ENCODE data around the gene ULK4.
"Not testable (repeated sequence)": the region's sequence is repeated elsewhere in the genome, so short reads cannot be mapped to it uniquely, and the experiment has no call there.

ULK4 gene

GRCh38 chr3:41987627-41988026, 25.7 kb upstream of the ULK4 start:
- no peaks in the 10 kb centered on the region for H3K27me3 ChIP-seq (ENCODE audit: control insufficient read depth, insufficient read depth, low read length)
- H3K4me3 ChIP-seq (ENCODE audit: low read length): no peak overlapping the region
- no peaks in the 10 kb centered on the region for H3K36me3 ChIP-seq (ENCODE audit: insufficient read depth, low read length)
- no peaks in the 10 kb centered on the region for H3K4me1 ChIP-seq (ENCODE audit: control insufficient read depth, insufficient read depth, low read length)
- no peak overlapping the region for H3K9ac ChIP-seq (ENCODE audit: low read depth, low read length)
- H3K4me2 ChIP-seq (ENCODE audit: low read length): no peak overlapping the region
- no peaks in the 10 kb centered on the region for H3K9me3 ChIP-seq (replicated peaks; ENCODE audit: low read length)

GRCh38 chr3:41986561-41986960, 24.7 kb upstream of the ULK4 start:
- Histone ChIP-seq H3K9me3 (replicated peaks; ENCODE audit: low read length) (no peaks in the 10 kb centered on the region), H3K4me2 (ENCODE audit: low read length) (no peak overlapping the region), H3K9ac (ENCODE audit: low read depth, low read length) (no peak overlapping the region), H3K4me3 (ENCODE audit: low read length) (no peak overlapping the region), H3K36me3 (ENCODE audit: insufficient read depth, low read length) (no peaks in the 10 kb centered on the region), H3K4me1 (ENCODE audit: control insufficient read depth, insufficient read depth, low read length) (no peaks in the 10 kb centered on the region), H3K27me3 (ENCODE audit: control insufficient read depth, insufficient read depth, low read length) (no peaks in the 10 kb centered on the region)

GRCh38 chr3:41985018-41985417, 23.1 kb upstream of the ULK4 start:
- no peak overlapping the region for H3K4me2 ChIP-seq (ENCODE audit: low read length)
- no peak overlapping the region for H3K4me3 ChIP-seq (ENCODE audit: low read length)
- no peak overlapping the region for H3K9ac ChIP-seq (ENCODE audit: low read depth, low read length)
- H3K4me1 ChIP-seq (ENCODE audit: control insufficient read depth, insufficient read depth, low read length): no peaks in the 10 kb centered on the region
- H3K27me3 ChIP-seq (ENCODE audit: control insufficient read depth, insufficient read depth, low read length): no peaks in the 10 kb centered on the region
- H3K36me3 ChIP-seq (ENCODE audit: insufficient read depth, low read length): no peaks in the 10 kb centered on the region
- no peaks in the 10 kb centered on the region for H3K9me3 ChIP-seq (replicated peaks; ENCODE audit: low read length)

GRCh38 chr3:41983091-41983490, 21.2 kb upstream of the ULK4 start:
- not testable (repeated sequence) for H3K4me3 ChIP-seq (ENCODE audit: low read length); H3K4me2 ChIP-seq (ENCODE audit: low read length); H3K27me3 ChIP-seq (ENCODE audit: control insufficient read depth, insufficient read depth, low read length); H3K4me1 ChIP-seq (ENCODE audit: control insufficient read depth, insufficient read depth, low read length); H3K9me3 ChIP-seq (replicated peaks; ENCODE audit: low read length); H3K36me3 ChIP-seq (ENCODE audit: insufficient read depth, low read length); H3K9ac ChIP-seq (ENCODE audit: low read depth, low read length)

GRCh38 chr3:41977401-41977800, 15.5 kb upstream of the ULK4 start:
- not testable (repeated sequence) for H3K9me3 ChIP-seq (replicated peaks; ENCODE audit: low read length); H3K4me2 ChIP-seq (ENCODE audit: low read length); H3K36me3 ChIP-seq (ENCODE audit: insufficient read depth, low read length); H3K9ac ChIP-seq (ENCODE audit: low read depth, low read length); H3K4me1 ChIP-seq (ENCODE audit: control insufficient read depth, insufficient read depth, low read length); H3K4me3 ChIP-seq (ENCODE audit: low read length); H3K27me3 ChIP-seq (ENCODE audit: control insufficient read depth, insufficient read depth, low read length)

- H3K9me3 ChIP-seq (replicated peaks; ENCODE audit: low read length): no peaks in the 10 kb centered on the region
- H3K4me1 ChIP-seq (ENCODE audit: control insufficient read depth, insufficient read depth, low read length): no peaks in the 10 kb centered on the region
- H3K4me3 ChIP-seq (ENCODE audit: low read length): no peak overlapping the region
- no peaks in the 10 kb centered on the region for H3K27me3 ChIP-seq (ENCODE audit: control insufficient read depth, insufficient read depth, low read length)
- no peak overlapping the region for H3K9ac ChIP-seq (ENCODE audit: low read depth, low read length)
- H3K4me2 ChIP-seq (ENCODE audit: low read length): no peak overlapping the region
- H3K36me3 ChIP-seq (ENCODE audit: insufficient read depth, low read length): no peaks in the 10 kb centered on the region
Measured at GRCh38 chr3:41975416-41976103, 13.7 kb upstream of the ULK4 start.

GRCh38 chr3:41974223-41974622, 12.3 kb upstream of the ULK4 start:
- Histone ChIP-seq H3K27me3 (ENCODE audit: control insufficient read depth, insufficient read depth, low read length) (no peaks in the 10 kb centered on the region), H3K4me3 (ENCODE audit: low read length) (no peak overlapping the region), H3K9ac (ENCODE audit: low read depth, low read length) (no peak overlapping the region), H3K4me2 (ENCODE audit: low read length) (no peak overlapping the region), H3K9me3 (replicated peaks; ENCODE audit: low read length) (no peaks in the 10 kb centered on the region), H3K36me3 (ENCODE audit: insufficient read depth, low read length) (no peaks in the 10 kb centered on the region), H3K4me1 (ENCODE audit: control insufficient read depth, insufficient read depth, low read length) (no peaks in the 10 kb centered on the region)

GRCh38 chr3:41972802-41973201, 10.9 kb upstream of the ULK4 start:
- H3K4me2 ChIP-seq (ENCODE audit: low read length): no peak overlapping the region
- no peaks in the 10 kb centered on the region for H3K9me3 ChIP-seq (replicated peaks; ENCODE audit: low read length)
- no peaks in the 10 kb centered on the region for H3K27me3 ChIP-seq (ENCODE audit: control insufficient read depth, insufficient read depth, low read length)
- H3K9ac ChIP-seq (ENCODE audit: low read depth, low read length): no peak overlapping the region
- no peaks in the 10 kb centered on the region for H3K36me3 ChIP-seq (ENCODE audit: insufficient read depth, low read length)
- no peaks in the 10 kb centered on the region for H3K4me1 ChIP-seq (ENCODE audit: control insufficient read depth, insufficient read depth, low read length)
- H3K4me3 ChIP-seq (ENCODE audit: low read length): no peak overlapping the region

GRCh38 chr3:41966206-41966605, 4.3 kb upstream of the ULK4 start:
- no peak overlapping the region for H3K4me3 ChIP-seq (ENCODE audit: low read length)
- no peaks in the 10 kb centered on the region for H3K27me3 ChIP-seq (ENCODE audit: control insufficient read depth, insufficient read depth, low read length)
- H3K36me3 ChIP-seq (ENCODE audit: insufficient read depth, low read length): no peaks in the 10 kb centered on the region
- no peaks in the 10 kb centered on the region for H3K9me3 ChIP-seq (replicated peaks; ENCODE audit: low read length)
- H3K4me2 ChIP-seq (ENCODE audit: low read length): no peak overlapping the region
- peaks cover 5% of the 10 kb centered on the region for H3K4me1 ChIP-seq (ENCODE audit: control insufficient read depth, insufficient read depth, low read length)
- H3K9ac ChIP-seq (ENCODE audit: low read depth, low read length): no peak overlapping the region

GRCh38 chr3:41963823-41964222, 1.9 kb upstream of the ULK4 start:
- H3K9ac ChIP-seq (ENCODE audit: low read depth, low read length): no peak overlapping the region
- no peaks in the 10 kb centered on the region for H3K9me3 ChIP-seq (replicated peaks; ENCODE audit: low read length)
- H3K4me2 ChIP-seq (ENCODE audit: low read length): no peak overlapping the region
- peaks cover 11% of the 10 kb centered on the region for H3K4me1 ChIP-seq (ENCODE audit: control insufficient read depth, insufficient read depth, low read length)
- no peaks in the 10 kb centered on the region for H3K36me3 ChIP-seq (ENCODE audit: insufficient read depth, low read length)
- no peaks in the 10 kb centered on the region for H3K27me3 ChIP-seq (ENCODE audit: control insufficient read depth, insufficient read depth, low read length)
- no peak overlapping the region for H3K4me3 ChIP-seq (ENCODE audit: low read length)

GRCh38 chr3:41960826-41961750, 815 bp downstream of the ULK4 start:
- peak overlapping the region; percentile 91 for H3K9ac ChIP-seq (ENCODE audit: low read depth, low read length)

GRCh38 chr3:41956574-41956973, 5.3 kb downstream of the ULK4 start:
- Histone ChIP-seq H3K36me3 (ENCODE audit: insufficient read depth, low read length) (no peaks in the 10 kb centered on the region), H3K9me3 (replicated peaks; ENCODE audit: low read length) (no peaks in the 10 kb centered on the region), H3K4me1 (ENCODE audit: control insufficient read depth, insufficient read depth, low read length) (peaks cover 5% of the 10 kb centered on the region), H3K4me2 (ENCODE audit: low read length) (no peak overlapping the region), H3K9ac (ENCODE audit: low read depth, low read length) (no peak overlapping the region), H3K27me3 (ENCODE audit: control insufficient read depth, insufficient read depth, low read length) (no peaks in the 10 kb centered on the region), H3K4me3 (ENCODE audit: low read length) (no peak overlapping the region)

More at GRCh38 chr3:41960826-41961750, 815 bp downstream of the ULK4 start:
- Histone ChIP-seq H3K4me3 (ENCODE audit: low read length) (peak overlapping the region; percentile 97), H3K4me1 (ENCODE audit: control insufficient read depth, insufficient read depth, low read length) (peaks cover 11% of the 10 kb centered on the region), H3K9me3 (replicated peaks; ENCODE audit: low read length) (no peaks in the 10 kb centered on the region), H3K27me3 (ENCODE audit: control insufficient read depth, insufficient read depth, low read length) (no peaks in the 10 kb centered on the region), H3K36me3 (ENCODE audit: insufficient read depth, low read length) (no peaks in the 10 kb centered on the region), H3K4me2 (ENCODE audit: low read length) (peak overlapping the region; percentile 99)
